GM12878 (cell line): ENCODE data around the gene DAZAP1. TPM values are rescaled to one million over a fixed set of nuclear protein-coding genes. Genes with fewer than 3 reads are reported as not detected.

ENCODE experiments used
- BRCA1 ChIP-seq: IDR thresholded peaks from 2 replicates; pipeline ENCODE4 v1.6.1; 2011; ENCODE audit warnings: low read depth, low read length, improper control_type of control experiment
- EZH2 ChIP-seq: IDR thresholded peaks from 2 replicates; pipeline ENCODE4 v1.6.1; 2012; ENCODE audit warnings: low read depth, mild to moderate bottlenecking, control low read depth, inconsistent platforms, low read length, borderline replicate concordance; ENCODE audit not compliant: control insufficient read depth
- GABPA ChIP-seq: IDR thresholded peaks from 2 replicates; pipeline ENCODE4 v1.6.1; 2014; ENCODE audit warnings: antibody characterized with exemption, low read depth, mild to moderate bottlenecking, inconsistent platforms
- MXI1 ChIP-seq: fragments of 150-350 bp; IDR thresholded peaks from 2 replicates; pipeline ENCODE4 v1.6.1; 2011; ENCODE audit warnings: low read depth, mild to moderate bottlenecking, inconsistent platforms, low read length, improper control_type of control experiment
- NFYB ChIP-seq: IDR thresholded peaks from 2 replicates; pipeline ENCODE4 v1.6.1; 2011; ENCODE audit warnings: low read depth, mild to moderate bottlenecking, low read length, improper control_type of control experiment, moderate library complexity; ENCODE audit not compliant: insufficient read depth
- ZNF24 ChIP-seq: fragments of 450-650 bp; IDR thresholded peaks from 2 replicates; pipeline ENCODE4 v1.6.1; 2017; ENCODE audit warnings: antibody characterized with exemption, mild to moderate bottlenecking
- polyA plus RNA-seq, 11 experiments: library from polyadenylated mRNA; depleted of rRNA in 4 of 11; unstranded in 6 of 11; stranded (reverse) in 5 of 11; fragments of >200 nt; fragmentation: Nextera tagmentation in 4 of 11; fragmentation: Illumina TruSeq in 1 of 11; extraction: Ambion mirVana in 4 of 11; extraction: Trizol in 1 of 11; gene quantifications; 1 replicate in 1 of 11; 2 replicates in 10 of 11; pipeline versions ENCODE4 v1.2.1 to v1.2.3, GENCODE V29; 2011 to 2016; ENCODE audit warnings: inconsistent platforms in 2 of 11, missing spikeins in 2 of 11, low read depth in 1 of 11
- total RNA-seq, 4 experiments: library from RNA; depleted of rRNA in 3 of 4; stranded (reverse); fragments of >200 nt in 3 of 4; fragmentation: Illumina TruSeq in 1 of 4; extraction: Trizol in 1 of 4; gene quantifications; 2 replicates each; pipeline versions ENCODE4 v1.2.1 to v1.2.3, GENCODE V29; 2013 to 2021
- TF ChIP-seq, protein P1 (sequence below): fragments of 450-650 bp; IDR thresholded peaks from 2 replicates; pipeline ENCODE4 v1.6.1; 2016; ENCODE audit warnings: mild to moderate bottlenecking, moderate library complexity, borderline replicate concordance
- TF ChIP-seq, protein P2 (sequence below): fragments of 450-650 bp; IDR thresholded peaks from 2 replicates; pipeline ENCODE4 v1.6.1; 2017; ENCODE audit warnings: mild to moderate bottlenecking
- TF ChIP-seq, protein P3 (sequence below): IDR thresholded peaks from 2 replicates; pipeline ENCODE4 v1.6.1; 2011; ENCODE audit warnings: low read depth, low read length, improper control_type of control experiment, borderline replicate concordance
- TF ChIP-seq, protein P4 (sequence below): fragments of 450-650 bp; IDR thresholded peaks from 2 replicates; pipeline ENCODE4 v1.6.1; 2017; ENCODE audit warnings: mild to moderate bottlenecking, low read depth, inconsistent platforms; ENCODE audit not compliant: poor library complexity, severe bottlenecking
- TF ChIP-seq, protein P5 (sequence below): fragments of 450-650 bp; conservative IDR thresholded peaks from 2 replicates; pipeline ENCODE4 v1.6.1; 2017; ENCODE audit warnings: mild to moderate bottlenecking, moderate library complexity

The DAZAP1 gene
- total and polyA plus RNA-seq, 10 of the 15 experiments (the other 5 are each of a cell fraction or from before 2014, with no cell fraction given), result 9.9 to 240 (median 92.3) TPM

DNA sequence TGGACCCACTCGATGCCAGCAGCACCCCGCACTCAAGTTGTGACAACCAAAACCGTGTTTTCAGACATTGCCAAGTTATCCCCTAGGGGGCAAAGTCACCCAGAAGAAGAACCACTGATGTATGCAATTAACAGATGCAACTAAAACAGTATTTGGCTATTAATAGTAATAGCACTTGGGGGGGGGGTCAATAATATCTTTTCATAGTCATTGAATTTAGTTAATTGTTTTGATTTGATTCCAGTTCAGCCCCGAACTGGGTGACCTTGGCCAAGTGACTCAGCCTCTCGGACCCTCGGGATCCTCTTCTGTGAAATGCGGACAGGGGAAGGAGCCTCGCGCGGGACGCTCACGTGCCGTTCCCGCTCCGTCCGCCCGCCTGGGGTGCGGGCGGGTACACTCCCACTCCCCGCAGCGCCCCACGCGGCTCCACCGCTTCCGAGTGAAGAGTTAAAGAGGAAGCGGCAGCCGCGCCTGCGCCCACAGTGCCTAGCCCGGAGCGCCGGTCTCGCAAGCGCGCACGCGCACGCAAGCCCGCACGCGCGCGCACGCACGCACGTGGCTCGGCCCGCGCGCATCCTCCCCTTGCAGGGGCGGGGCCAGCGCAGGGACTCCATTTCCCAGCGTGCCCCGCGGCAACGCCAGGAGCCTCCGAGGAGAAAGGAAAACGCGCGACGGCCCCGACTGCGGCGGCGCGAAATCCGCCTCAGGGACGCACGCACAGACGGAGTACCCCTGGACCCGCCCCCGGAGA, 435 bp upstream of the DAZAP1 start (continued):
- TF ChIP-seq, protein P1, sequence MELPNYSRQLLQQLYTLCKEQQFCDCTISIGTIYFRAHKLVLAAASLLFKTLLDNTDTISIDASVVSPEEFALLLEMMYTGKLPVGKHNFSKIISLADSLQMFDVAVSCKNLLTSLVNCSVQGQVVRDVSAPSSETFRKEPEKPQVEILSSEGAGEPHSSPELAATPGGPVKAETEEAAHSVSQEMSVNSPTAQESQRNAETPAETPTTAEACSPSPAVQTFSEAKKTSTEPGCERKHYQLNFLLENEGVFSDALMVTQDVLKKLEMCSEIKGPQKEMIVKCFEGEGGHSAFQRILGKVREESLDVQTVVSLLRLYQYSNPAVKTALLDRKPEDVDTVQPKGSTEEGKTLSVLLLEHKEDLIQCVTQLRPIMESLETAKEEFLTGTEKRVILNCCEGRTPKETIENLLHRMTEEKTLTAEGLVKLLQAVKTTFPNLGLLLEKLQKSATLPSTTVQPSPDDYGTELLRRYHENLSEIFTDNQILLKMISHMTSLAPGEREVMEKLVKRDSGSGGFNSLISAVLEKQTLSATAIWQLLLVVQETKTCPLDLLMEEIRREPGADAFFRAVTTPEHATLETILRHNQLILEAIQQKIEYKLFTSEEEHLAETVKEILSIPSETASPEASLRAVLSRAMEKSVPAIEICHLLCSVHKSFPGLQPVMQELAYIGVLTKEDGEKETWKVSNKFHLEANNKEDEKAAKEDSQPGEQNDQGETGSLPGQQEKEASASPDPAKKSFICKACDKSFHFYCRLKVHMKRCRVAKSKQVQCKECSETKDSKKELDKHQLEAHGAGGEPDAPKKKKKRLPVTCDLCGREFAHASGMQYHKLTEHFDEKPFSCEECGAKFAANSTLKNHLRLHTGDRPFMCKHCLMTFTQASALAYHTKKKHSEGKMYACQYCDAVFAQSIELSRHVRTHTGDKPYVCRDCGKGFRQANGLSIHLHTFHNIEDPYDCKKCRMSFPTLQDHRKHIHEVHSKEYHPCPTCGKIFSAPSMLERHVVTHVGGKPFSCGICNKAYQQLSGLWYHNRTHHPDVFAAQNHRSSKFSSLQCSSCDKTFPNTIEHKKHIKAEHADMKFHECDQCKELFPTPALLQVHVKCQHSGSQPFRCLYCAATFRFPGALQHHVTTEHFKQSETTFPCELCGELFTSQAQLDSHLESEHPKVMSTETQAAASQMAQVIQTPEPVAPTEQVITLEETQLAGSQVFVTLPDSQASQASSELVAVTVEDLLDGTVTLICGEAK, result no peak
- TF ChIP-seq EZH2 (no peak), GABPA (no peak), MXI1 (peak; percentile 80), BRCA1 (no peak), ZNF24 (no peak), NFYB (peak; percentile 46; the same call in 1 of the 2 replicates)
- TF ChIP-seq, protein P2, sequence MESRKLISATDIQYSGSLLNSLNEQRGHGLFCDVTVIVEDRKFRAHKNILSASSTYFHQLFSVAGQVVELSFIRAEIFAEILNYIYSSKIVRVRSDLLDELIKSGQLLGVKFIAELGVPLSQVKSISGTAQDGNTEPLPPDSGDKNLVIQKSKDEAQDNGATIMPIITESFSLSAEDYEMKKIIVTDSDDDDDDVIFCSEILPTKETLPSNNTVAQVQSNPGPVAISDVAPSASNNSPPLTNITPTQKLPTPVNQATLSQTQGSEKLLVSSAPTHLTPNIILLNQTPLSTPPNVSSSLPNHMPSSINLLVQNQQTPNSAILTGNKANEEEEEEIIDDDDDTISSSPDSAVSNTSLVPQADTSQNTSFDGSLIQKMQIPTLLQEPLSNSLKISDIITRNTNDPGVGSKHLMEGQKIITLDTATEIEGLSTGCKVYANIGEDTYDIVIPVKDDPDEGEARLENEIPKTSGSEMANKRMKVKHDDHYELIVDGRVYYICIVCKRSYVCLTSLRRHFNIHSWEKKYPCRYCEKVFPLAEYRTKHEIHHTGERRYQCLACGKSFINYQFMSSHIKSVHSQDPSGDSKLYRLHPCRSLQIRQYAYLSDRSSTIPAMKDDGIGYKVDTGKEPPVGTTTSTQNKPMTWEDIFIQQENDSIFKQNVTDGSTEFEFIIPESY, result no peak
- TF ChIP-seq, protein P3, sequence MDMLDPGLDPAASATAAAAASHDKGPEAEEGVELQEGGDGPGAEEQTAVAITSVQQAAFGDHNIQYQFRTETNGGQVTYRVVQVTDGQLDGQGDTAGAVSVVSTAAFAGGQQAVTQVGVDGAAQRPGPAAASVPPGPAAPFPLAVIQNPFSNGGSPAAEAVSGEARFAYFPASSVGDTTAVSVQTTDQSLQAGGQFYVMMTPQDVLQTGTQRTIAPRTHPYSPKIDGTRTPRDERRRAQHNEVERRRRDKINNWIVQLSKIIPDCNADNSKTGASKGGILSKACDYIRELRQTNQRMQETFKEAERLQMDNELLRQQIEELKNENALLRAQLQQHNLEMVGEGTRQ, result peak; percentile 57
- TF ChIP-seq, protein P4, sequence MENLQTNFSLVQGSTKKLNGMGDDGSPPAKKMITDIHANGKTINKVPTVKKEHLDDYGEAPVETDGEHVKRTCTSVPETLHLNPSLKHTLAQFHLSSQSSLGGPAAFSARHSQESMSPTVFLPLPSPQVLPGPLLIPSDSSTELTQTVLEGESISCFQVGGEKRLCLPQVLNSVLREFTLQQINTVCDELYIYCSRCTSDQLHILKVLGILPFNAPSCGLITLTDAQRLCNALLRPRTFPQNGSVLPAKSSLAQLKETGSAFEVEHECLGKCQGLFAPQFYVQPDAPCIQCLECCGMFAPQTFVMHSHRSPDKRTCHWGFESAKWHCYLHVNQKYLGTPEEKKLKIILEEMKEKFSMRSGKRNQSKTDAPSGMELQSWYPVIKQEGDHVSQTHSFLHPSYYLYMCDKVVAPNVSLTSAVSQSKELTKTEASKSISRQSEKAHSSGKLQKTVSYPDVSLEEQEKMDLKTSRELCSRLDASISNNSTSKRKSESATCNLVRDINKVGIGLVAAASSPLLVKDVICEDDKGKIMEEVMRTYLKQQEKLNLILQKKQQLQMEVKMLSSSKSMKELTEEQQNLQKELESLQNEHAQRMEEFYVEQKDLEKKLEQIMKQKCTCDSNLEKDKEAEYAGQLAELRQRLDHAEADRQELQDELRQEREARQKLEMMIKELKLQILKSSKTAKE, result no peak
- TF ChIP-seq, protein P5, sequence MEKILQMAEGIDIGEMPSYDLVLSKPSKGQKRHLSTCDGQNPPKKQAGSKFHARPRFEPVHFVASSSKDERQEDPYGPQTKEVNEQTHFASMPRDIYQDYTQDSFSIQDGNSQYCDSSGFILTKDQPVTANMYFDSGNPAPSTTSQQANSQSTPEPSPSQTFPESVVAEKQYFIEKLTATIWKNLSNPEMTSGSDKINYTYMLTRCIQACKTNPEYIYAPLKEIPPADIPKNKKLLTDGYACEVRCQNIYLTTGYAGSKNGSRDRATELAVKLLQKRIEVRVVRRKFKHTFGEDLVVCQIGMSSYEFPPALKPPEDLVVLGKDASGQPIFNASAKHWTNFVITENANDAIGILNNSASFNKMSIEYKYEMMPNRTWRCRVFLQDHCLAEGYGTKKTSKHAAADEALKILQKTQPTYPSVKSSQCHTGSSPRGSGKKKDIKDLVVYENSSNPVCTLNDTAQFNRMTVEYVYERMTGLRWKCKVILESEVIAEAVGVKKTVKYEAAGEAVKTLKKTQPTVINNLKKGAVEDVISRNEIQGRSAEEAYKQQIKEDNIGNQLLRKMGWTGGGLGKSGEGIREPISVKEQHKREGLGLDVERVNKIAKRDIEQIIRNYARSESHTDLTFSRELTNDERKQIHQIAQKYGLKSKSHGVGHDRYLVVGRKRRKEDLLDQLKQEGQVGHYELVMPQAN, result peak; percentile 75
